Ramos (cell line): ENCODE results near the gene HRH3.

Experiments used
- in situ Hi-C: fragments of 300-500 bp; cut with MboI; formaldehyde crosslinking; loops from one replicate; pipeline ENCODE4 v1.14.3; 2022; ENCODE audit warnings: low sequenced_read_pairs; ENCODE audit not compliant: unreplicated experiment

The HRH3 gene

GRCh38 chr20:62183426-62184142 lies 36.5 kb downstream of the HRH3 start:
- in situ Hi-C loops, result no loop called here

- in situ Hi-C loops, result no loop called here
Measured at GRCh38 chr20:62182469-62183425, 37.3 kb downstream of the HRH3 start, which contains the start of gene MTG2. TSS of gene MTG2 (plus strand) at chr20:62183028. CDS start at chr20:62193421, 10,393 bp downstream.

GRCh38 chr20:62181808-62182207 lies 38.3 kb downstream of the HRH3 start:
- in situ Hi-C loops, result no loop called here

- in situ Hi-C loops, result no loop called here
Measured at GRCh38 chr20:62179162-62179504, 40.9 kb downstream of the HRH3 start.

GRCh38 chr20:62178316-62179161 lies 41.5 kb downstream of the HRH3 start:
- in situ Hi-C loops, result no loop called here

- in situ Hi-C loops, result no loop called here
Measured at GRCh38 chr20:62177307-62177706, 42.8 kb downstream of the HRH3 start.

- in situ Hi-C loops, result no loop called here
Measured at GRCh38 chr20:62176866-62177265, 43.2 kb downstream of the HRH3 start.

- in situ Hi-C loops, result no loop called here
Measured at GRCh38 chr20:62175711-62176110, 44.4 kb downstream of the HRH3 start.

GRCh38 chr20:62174870-62175624 lies 45.0 kb downstream of the HRH3 start:
- in situ Hi-C loops, result no loop called here

- in situ Hi-C loops, result no loop called here
Measured at GRCh38 chr20:62174021-62174804, 45.9 kb downstream of the HRH3 start.

GRCh38 chr20:62172666-62173065 lies 47.4 kb downstream of the HRH3 start:
- in situ Hi-C loops, result no loop called here

- in situ Hi-C loops, result no loop called here
Measured at GRCh38 chr20:62171245-62171644, 48.8 kb downstream of the HRH3 start.

GRCh38 chr20:62170536-62170935 lies 49.5 kb downstream of the HRH3 start:
- in situ Hi-C loops, result no loop called here

GRCh38 chr20:62168890-62169435 lies 51.1 kb downstream of the HRH3 start:
- in situ Hi-C loops, result no loop called here

- in situ Hi-C loops, result no loop called here
Measured at GRCh38 chr20:62168061-62168460, 52.0 kb downstream of the HRH3 start.

- in situ Hi-C loops, result no loop called here
Measured at GRCh38 chr20:62167474-62167873, 52.6 kb downstream of the HRH3 start.

GRCh38 chr20:62165762-62166399 lies 54.2 kb downstream of the HRH3 start:
- in situ Hi-C loops, result no loop called here
